ENCODE data around the gene SOAT1.

DNA sequence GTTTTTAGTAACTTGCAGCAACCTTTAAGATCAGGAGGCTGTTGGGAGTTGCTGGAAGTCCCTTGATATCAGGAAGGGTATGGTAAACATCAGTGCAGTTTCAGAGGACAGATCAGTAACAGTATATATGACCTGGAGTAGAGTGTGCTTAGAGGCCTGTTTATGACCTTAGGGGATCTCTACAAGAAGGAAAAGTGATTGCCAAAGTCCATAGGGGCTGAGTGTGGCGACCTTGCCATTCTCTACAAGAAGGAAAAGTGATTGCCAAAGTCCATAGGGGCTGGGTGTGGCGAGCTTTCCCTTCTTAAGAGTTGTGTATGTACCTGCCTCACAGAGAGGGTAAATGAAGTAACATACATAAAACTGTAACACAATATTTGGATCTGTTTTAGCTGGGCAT, 43.7 kb downstream of the SOAT1 start:
- no peak for TF ChIP-seq CTCF (IDR thresholded peaks at IDR 0.05)
- TF ChIP-seq EP300 (IDR thresholded peaks at IDR 0.05) = no peak
- TF ChIP-seq POLR2A (IDR thresholded peaks at IDR 0.05) = no peak

All from sigmoid colon (tissue), 4 donors.